Psoas muscle (tissue), 8 donors: ENCODE data around the gene HPCAL1. TPM values are rescaled to one million over a fixed set of nuclear protein-coding genes. Genes with fewer than 3 reads are reported as not detected.

Experiments
- ATAC-seq, 4 donors: fragments of 200-7000 bp; cut with Tn5 transposase; one replicate each; pipeline ENCODE4 v1.9.1; 2020; ENCODE audit warnings: moderate library complexity in 3 of 4, mild to moderate bottlenecking in 2 of 4
- DNase-seq, 2 donors: peaks; one replicate each; pipeline ENCODE4 v3.0.0-alpha.2; 2020
- H3K27ac ChIP-seq: fragments of 200-600 bp; one replicate; pipeline ENCODE4 v1.8.0; 2022
- H3K27me3 ChIP-seq, 3 donors: fragments of 200-600 bp in 1 of 3; one replicate each; pipeline versions ENCODE4 v1.6.1 to v1.8.0; 2013 to 2022; ENCODE audit warnings: low read length in 2 of 3, mild to moderate bottlenecking in 2 of 3, moderate library complexity in 1 of 3; ENCODE audit not compliant: insufficient read depth in 3 of 3
- H3K36me3 ChIP-seq, 2 donors: fragments of 200-600 bp in 1 of 2; one replicate each; pipeline versions ENCODE4 v1.6.1 to v1.8.0; 2013 to 2022; ENCODE audit warnings: low read depth in 1 of 2, mild to moderate bottlenecking in 1 of 2, moderate library complexity in 1 of 2; ENCODE audit not compliant: insufficient read depth in 1 of 2
- H3K4me1 ChIP-seq: fragments of 200-600 bp; one replicate; pipeline ENCODE4 v1.8.0; 2022
- H3K4me3 ChIP-seq: fragments of 200-600 bp; one replicate; pipeline ENCODE4 v1.8.0; 2022; ENCODE audit warnings: mild to moderate bottlenecking
- H3K9me3 ChIP-seq: fragments of 200-600 bp; one replicate; pipeline ENCODE4 v1.8.0; 2022
- WGBS, 3 donors: extraction: QIAGEN DNeasy Blood & Tissue Kit; methylation state at CpG; one replicate each; pipeline versions ENCODE4 v1.1.6 to v1.1.7; 2013; 5-methylcytosine and 5-hydroxymethylcytosine counted together
- intact Hi-C, 2 donors: fragments of 100-400 bp; cut with DNase I; formaldehyde crosslinking; loops; one replicate each; pipeline versions ENCODE4 v1.11.0 to v1.14.2; 2022
- polyA plus RNA-seq, 3 donors: library from polyadenylated mRNA; stranded (reverse); fragments of 200-250 nt; gene quantifications; one replicate each; pipeline ENCODE4 v1.2.3, GENCODE V29; 2013
- total RNA-seq, 4 donors: library from RNA; stranded (reverse); fragmentation: NEBNext Ultra II Directional in 2 of 4; extraction: Animal tissue kit (Norgen Biotek cat#: 25700) in 2 of 4; gene quantifications; one replicate each; pipeline versions ENCODE4 v1.2.1 to v1.2.4, GENCODE V29; 2021 to 2023
- TF ChIP-seq, protein P1 (sequence below): fragments of 200-600 bp; IDR thresholded peaks from one replicate; pipeline ENCODE4 v1.8.0; 2022; ENCODE audit warnings: antibody characterized with exemption
- donor health status: healthy with polysubstance abuse.
- donor health status: DM: no; HTN: no; CAD: no; lungs with moderate emphysema.
- donor health status: Bipolar disorder and iron deficiency.
- donor health status: healthy.
- donor health status: DM: yes; HTN: yes; CAD: no.
- donor health status: DM: no; HTN: no; CAD: no.
- donor health status: DM: no; HTN: no; CAD: no.
- donor health status: DM: yes; HTN: yes; CAD: no.

Gene HPCAL1
- total and polyA plus RNA-seq, 7 donors, result 16.1 to 182 (median 33.4) TPM

DNA sequence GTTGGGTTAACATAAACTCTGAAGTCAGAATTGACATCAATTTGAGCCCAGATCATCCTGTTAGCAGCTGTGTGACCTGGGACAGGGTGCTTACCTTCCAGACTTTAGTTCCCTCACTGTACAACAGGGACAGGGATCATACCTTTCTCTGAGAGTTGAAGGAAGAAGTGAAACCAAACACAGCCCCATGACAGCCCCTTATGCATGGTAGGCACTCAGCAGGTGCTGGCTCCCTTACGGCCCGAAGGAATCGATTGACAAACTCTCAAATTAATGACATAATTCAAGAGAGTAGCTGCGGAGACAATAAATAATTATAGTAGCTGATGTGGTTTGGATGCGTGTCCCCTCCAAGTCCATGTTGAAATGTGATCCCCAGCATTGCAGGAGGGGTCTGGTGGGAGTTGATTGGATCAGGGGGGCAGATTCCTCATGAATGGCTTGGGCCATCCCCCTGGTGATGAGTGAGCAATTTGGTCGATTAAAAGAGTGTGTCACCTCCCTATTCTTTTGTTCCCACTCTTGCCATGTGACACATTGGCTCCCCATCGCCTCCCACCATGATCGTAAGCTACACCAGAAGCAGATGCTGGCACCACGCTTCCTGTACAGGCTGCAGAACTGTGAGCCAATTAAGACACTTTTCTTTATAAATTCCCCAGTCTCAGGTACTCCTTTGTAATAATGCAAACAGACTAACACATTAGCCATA lies 73.0 kb downstream of the HPCAL1 start:
- no peak for ATAC-seq
- no peaks in the 10 kb centered on the region for H3K36me3 ChIP-seq
- no peak overlapping the region for H3K27ac ChIP-seq
- H3K27me3 ChIP-seq, result no peaks in the 10 kb centered on the region
- TF ChIP-seq, protein P1, sequence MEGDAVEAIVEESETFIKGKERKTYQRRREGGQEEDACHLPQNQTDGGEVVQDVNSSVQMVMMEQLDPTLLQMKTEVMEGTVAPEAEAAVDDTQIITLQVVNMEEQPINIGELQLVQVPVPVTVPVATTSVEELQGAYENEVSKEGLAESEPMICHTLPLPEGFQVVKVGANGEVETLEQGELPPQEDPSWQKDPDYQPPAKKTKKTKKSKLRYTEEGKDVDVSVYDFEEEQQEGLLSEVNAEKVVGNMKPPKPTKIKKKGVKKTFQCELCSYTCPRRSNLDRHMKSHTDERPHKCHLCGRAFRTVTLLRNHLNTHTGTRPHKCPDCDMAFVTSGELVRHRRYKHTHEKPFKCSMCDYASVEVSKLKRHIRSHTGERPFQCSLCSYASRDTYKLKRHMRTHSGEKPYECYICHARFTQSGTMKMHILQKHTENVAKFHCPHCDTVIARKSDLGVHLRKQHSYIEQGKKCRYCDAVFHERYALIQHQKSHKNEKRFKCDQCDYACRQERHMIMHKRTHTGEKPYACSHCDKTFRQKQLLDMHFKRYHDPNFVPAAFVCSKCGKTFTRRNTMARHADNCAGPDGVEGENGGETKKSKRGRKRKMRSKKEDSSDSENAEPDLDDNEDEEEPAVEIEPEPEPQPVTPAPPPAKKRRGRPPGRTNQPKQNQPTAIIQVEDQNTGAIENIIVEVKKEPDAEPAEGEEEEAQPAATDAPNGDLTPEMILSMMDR, result no peak
- no peaks in the 10 kb centered on the region for H3K4me1 ChIP-seq
- H3K9me3 ChIP-seq, result no peaks in the 10 kb centered on the region
- H3K4me3 ChIP-seq, result no peak overlapping the region
- intact Hi-C loops, result no loop called here
- WGBS, 3 donors, result 54 to 71% (median 62%) methylated on average over 9 of the region's 9 CpGs
- no peak for DNase-seq

DNA sequence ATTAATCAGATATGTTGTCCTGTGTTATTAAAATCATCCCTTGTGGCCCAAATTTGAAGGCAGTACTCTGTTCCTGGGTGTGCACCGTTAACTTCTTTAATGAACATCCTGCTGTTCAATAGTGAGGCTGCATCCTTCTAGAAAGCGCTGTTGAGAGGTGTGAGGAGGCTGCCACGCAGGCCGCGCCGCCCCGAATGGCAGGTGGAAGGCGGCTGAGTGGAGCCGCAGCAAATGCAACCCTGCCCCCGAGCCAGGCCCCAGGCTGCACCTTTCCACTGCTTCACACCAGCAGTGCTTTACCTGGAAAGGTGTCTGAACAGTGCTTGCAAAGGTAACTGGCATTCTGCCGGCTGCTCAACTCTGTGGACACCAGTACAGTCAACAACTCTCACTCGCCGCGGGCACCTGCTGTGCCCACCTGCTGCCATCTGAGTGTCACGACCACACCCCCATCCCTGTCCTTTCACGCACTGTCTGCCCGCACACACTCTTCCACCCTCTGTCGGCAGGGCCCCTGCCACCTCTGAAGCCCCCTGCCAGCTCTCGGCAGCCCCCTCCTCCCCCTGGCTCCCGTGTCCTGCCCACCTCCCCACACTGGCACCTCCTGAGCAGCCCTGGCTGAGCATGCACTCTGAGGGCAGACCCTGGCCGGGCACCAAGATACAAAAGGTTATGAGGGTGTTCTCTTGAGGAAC lies 74.5 kb downstream of the HPCAL1 start:
- WGBS, 3 donors, result 92 to 93% (median 93%) methylated on average over 21 of the region's 21 CpGs
- TF ChIP-seq, protein P1, result no peak
- no peak for ATAC-seq
- intact Hi-C loops, result no loop called here
- no peak for DNase-seq
- Histone ChIP-seq H3K27me3 (no peaks in the 10 kb centered on the region), H3K4me3 (no peak overlapping the region), H3K4me1 (no peaks in the 10 kb centered on the region), H3K9me3 (no peaks in the 10 kb centered on the region), H3K27ac (no peak overlapping the region), H3K36me3 (no peaks in the 10 kb centered on the region)

DNA sequence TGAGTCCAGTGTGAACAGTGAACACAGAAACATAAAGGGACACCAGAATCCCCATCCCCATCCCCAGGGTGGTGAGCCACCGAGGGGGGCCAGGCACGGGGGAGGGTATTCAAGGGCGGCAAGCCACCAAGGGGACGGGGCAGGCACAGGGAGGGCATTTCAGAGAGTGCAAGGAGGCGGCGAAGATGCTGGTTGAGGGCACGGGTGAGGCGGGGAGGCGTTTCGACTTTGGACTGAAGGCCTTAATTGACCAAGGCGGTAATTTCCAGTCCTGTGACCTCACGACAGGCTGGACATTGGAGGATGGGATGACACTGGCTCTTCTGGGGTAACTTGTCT lies 75.0 kb downstream of the HPCAL1 start:
- Histone ChIP-seq H3K4me3 (no peak overlapping the region), H3K9me3 (no peaks in the 10 kb centered on the region), H3K4me1 (no peaks in the 10 kb centered on the region), H3K27me3 (no peaks in the 10 kb centered on the region), H3K27ac (no peak overlapping the region), H3K36me3 (no peaks in the 10 kb centered on the region)
- no peak for DNase-seq
- no peak for ATAC-seq
- TF ChIP-seq, protein P1, result no peak
- intact Hi-C loops, result no loop called here
- WGBS, 3 donors, result 83 to 88% (median 84%) methylated on average over 12 of the region's 12 CpGs

DNA sequence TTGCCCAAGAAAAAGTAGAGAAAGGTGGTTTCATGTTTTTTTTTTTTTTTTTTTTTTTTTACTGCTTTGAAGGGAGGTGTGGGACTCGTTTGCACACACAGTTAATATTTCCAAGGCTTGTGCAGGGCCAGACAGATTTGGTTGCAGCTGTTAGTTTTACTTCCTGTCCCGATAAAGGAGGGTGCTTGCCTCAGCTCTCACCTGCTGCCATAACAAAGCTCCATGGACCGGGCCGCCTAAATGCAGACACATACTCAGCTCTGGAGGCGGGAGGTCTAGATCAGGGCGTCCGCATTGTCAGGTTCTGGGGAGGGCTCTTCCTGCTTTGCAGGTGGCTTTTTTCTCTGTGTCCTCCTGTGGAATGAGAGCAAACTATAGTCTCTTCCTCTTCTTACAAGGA lies 75.5 kb downstream of the HPCAL1 start:
- H3K27ac ChIP-seq, result no peak overlapping the region
- intact Hi-C loops, result no loop called here
- WGBS, 3 donors, result 55 to 67% (median 59%) methylated on average over 7 of the region's 7 CpGs
- no peaks in the 10 kb centered on the region for H3K36me3 ChIP-seq
- DNase-seq (no peak), ATAC-seq (no peak)
- no peaks in the 10 kb centered on the region for H3K9me3 ChIP-seq
- no peaks in the 10 kb centered on the region for H3K27me3 ChIP-seq
- H3K4me1 ChIP-seq, result no peaks in the 10 kb centered on the region
- H3K4me3 ChIP-seq, result no peak overlapping the region
- TF ChIP-seq, protein P1, result no peak
